Neuronal stem cell (in vitro differentiated cells): ENCODE results near the gene SYT5.
"Not testable (repeated sequence)": the region's sequence is repeated elsewhere in the genome, so short reads cannot be mapped to it uniquely, and the experiment has no call there.

Experiments used
- DNase-seq: peaks from one replicate; pipeline ENCODE4 v3.0.0-alpha.2; 2013; ENCODE audit warnings: low spot score
- H2AFZ ChIP-seq: one replicate; pipeline ENCODE4 v1.6.1; 2013; ENCODE audit warnings: mild to moderate bottlenecking, low read length, inconsistent platforms
- H2AK5ac ChIP-seq: 2 replicates; pipeline ENCODE4 v1.6.1; 2013; ENCODE audit warnings: low read depth, mild to moderate bottlenecking, inconsistent platforms, low read length, moderate library complexity, mixed read lengths
- H2BK120ac ChIP-seq: 2 replicates; pipeline ENCODE4 v1.6.1; 2013; ENCODE audit warnings: low read depth, mild to moderate bottlenecking, inconsistent platforms, low read length, moderate library complexity, mixed read lengths
- H2BK12ac ChIP-seq: one replicate; pipeline ENCODE4 v1.6.1; 2013; ENCODE audit warnings: low read length, inconsistent platforms
- H2BK15ac ChIP-seq: 2 replicates; pipeline ENCODE4 v1.6.1; 2013; ENCODE audit warnings: mild to moderate bottlenecking, low read length, inconsistent platforms, mixed read lengths
- H2BK5ac ChIP-seq: one replicate; pipeline ENCODE4 v1.6.1; 2013; ENCODE audit warnings: inconsistent platforms, mild to moderate bottlenecking, low read length, moderate library complexity
- H3K14ac ChIP-seq: one replicate; pipeline ENCODE4 v1.6.1; 2013; ENCODE audit warnings: low read length, inconsistent platforms
- H3K18ac ChIP-seq: 2 replicates; pipeline ENCODE4 v1.6.1; 2013; ENCODE audit warnings: low read length, inconsistent platforms
- H3K23ac ChIP-seq: 2 replicates; pipeline ENCODE4 v1.6.1; 2013; ENCODE audit warnings: low read depth, mild to moderate bottlenecking, mixed read lengths, low read length, inconsistent platforms; ENCODE audit not compliant: poor library complexity
- H3K27ac ChIP-seq: replicated peaks from 3 replicates; pipeline ENCODE4 v1.5.1; 2013; ENCODE audit warnings: low read length, inconsistent platforms
- H3K27me3 ChIP-seq, 3 experiments: 2 replicates each; pipeline ENCODE4 v1.6.1; 2013; ENCODE audit warnings: low read length in 3 of 3, mild to moderate bottlenecking in 2 of 3, inconsistent platforms in 1 of 3, low read depth in 1 of 3, mixed read lengths in 1 of 3, moderate library complexity in 1 of 3; ENCODE audit not compliant: control insufficient read depth in 3 of 3, insufficient read depth in 3 of 3
- H3K36me3 ChIP-seq, 2 donors: replicated peaks in 1 of 2; 2 replicates each; pipeline ENCODE4 v1.6.1; 2013; ENCODE audit warnings: low read length in 2 of 2; ENCODE audit not compliant: control insufficient read depth in 2 of 2, insufficient read depth in 2 of 2
- H3K4ac ChIP-seq: 2 replicates; pipeline ENCODE4 v1.6.1; 2013; ENCODE audit warnings: inconsistent platforms, mild to moderate bottlenecking, low read length, moderate library complexity
- H3K4me1 ChIP-seq, 2 donors: 1 replicate in 1 of 2; 2 replicates in 1 of 2; pipeline ENCODE4 v1.6.1; 2013; ENCODE audit warnings: low read length in 2 of 2, low read depth in 1 of 2; ENCODE audit not compliant: control insufficient read depth in 2 of 2, insufficient read depth in 1 of 2
- H3K4me2 ChIP-seq: one replicate; pipeline ENCODE4 v1.6.1; 2013; ENCODE audit warnings: mild to moderate bottlenecking, low read length, inconsistent platforms; ENCODE audit not compliant: insufficient read depth, poor library complexity, severe bottlenecking
- H3K4me3 ChIP-seq, 2 donors: 2 replicates each; pipeline ENCODE4 v1.5.1; 2013; ENCODE audit warnings: low read length in 2 of 2, mild to moderate bottlenecking in 2 of 2, inconsistent platforms in 1 of 2, moderate library complexity in 1 of 2
- H3K79me1 ChIP-seq: one replicate; pipeline ENCODE4 v1.6.1; 2013; ENCODE audit warnings: low read depth, mild to moderate bottlenecking, inconsistent platforms, low read length, moderate library complexity
- H3K9ac ChIP-seq: one replicate; pipeline ENCODE4 v1.6.1; 2013; ENCODE audit warnings: mild to moderate bottlenecking, low read depth, low read length, inconsistent platforms; ENCODE audit not compliant: poor library complexity
- H3K9me3 ChIP-seq, 2 donors: replicated peaks in 1 of 2; 2 replicates each; pipeline versions ENCODE3 to v1.6.1; 2013; ENCODE audit warnings: low read length in 2 of 2, mild to moderate bottlenecking in 2 of 2, inconsistent platforms in 1 of 2, low read depth in 1 of 2, mixed read lengths in 1 of 2, moderate library complexity in 1 of 2; ENCODE audit not compliant: control insufficient read depth in 2 of 2, insufficient read depth in 1 of 2
- H4K8ac ChIP-seq: one replicate; pipeline ENCODE4 v1.6.1; 2013; ENCODE audit warnings: low read depth, mild to moderate bottlenecking, inconsistent platforms, low read length, moderate library complexity
- H4K91ac ChIP-seq: one replicate; pipeline ENCODE4 v1.6.1; 2013; ENCODE audit warnings: low read length, low read depth, mild to moderate bottlenecking, inconsistent platforms; ENCODE audit not compliant: poor library complexity
- WGBS, 2 donors: extraction: QIAGEN DNeasy Blood & Tissue Kit; methylation state at CpG; one replicate each; pipeline ENCODE4 v1.1.7; 2013; ENCODE audit warnings: missing lambda C conversion rate in 2 of 2, mixed read lengths in 1 of 2; ENCODE audit not compliant: insufficient read length in 2 of 2, insufficient replicate concordance in 1 of 2; ENCODE audit errors: extremely low coverage in 2 of 2; 5-methylcytosine and 5-hydroxymethylcytosine counted together

The SYT5 gene

GRCh38 chr19:55156202-55157063 lies 23.7 kb downstream of the SYT5 start:
- H3K18ac ChIP-seq: peak overlapping the region; percentile 98
- H3K9me3 ChIP-seq: peaks cover 0 to 4% of the 10 kb centered on the region in 2 donors
- H3K23ac ChIP-seq: no peak overlapping the region
- no peak overlapping the region for H4K8ac ChIP-seq
- H3K36me3 ChIP-seq: no peaks in the 10 kb centered on the region
- H3K4ac ChIP-seq: no peak overlapping the region
- H3K4me1 ChIP-seq: peaks cover 4 to 7% of the 10 kb centered on the region in 2 donors
- H2BK15ac ChIP-seq: peak overlapping the region; percentile 100
- no peak overlapping the region for H2AK5ac ChIP-seq
- peak overlapping the region; percentile 6 for H3K14ac ChIP-seq
- peak overlapping the region; percentile 87 for H2BK5ac ChIP-seq
- H2BK12ac ChIP-seq: no peak overlapping the region
- peak overlapping the region; percentile 47 to 79 for H3K4me3 ChIP-seq
- no CpG with 5 or more reads among the region's 52 CpGs for WGBS, 2 donors
- DNase-seq: peak; percentile 91
- peak overlapping the region; percentile 66 for H3K4me2 ChIP-seq
- peak overlapping the region; percentile 95 for H2AFZ ChIP-seq
- peak overlapping the region; percentile 77 for H3K9ac ChIP-seq
- peaks cover 3 to 23% (median 13%) of the 10 kb centered on the region in 3 experiments for H3K27me3 ChIP-seq
- H3K79me1 ChIP-seq: no peaks in the 10 kb centered on the region
- H2BK120ac ChIP-seq: no peak overlapping the region
- H3K27ac ChIP-seq: peak overlapping the region; percentile 8
- H4K91ac ChIP-seq: peak overlapping the region; percentile 85

- H3K9me3 ChIP-seq, H2BK15ac ChIP-seq, H3K79me1 ChIP-seq, H3K14ac ChIP-seq, H3K4ac ChIP-seq, H2BK120ac ChIP-seq, DNase-seq, H2BK12ac ChIP-seq, H3K36me3 ChIP-seq, H3K4me1 ChIP-seq, H2AK5ac ChIP-seq, H4K8ac ChIP-seq, H4K91ac ChIP-seq, H3K23ac ChIP-seq: not testable (repeated sequence)
- peaks cover 0 to 19% (median 7%) of the 10 kb centered on the region in 3 experiments for H3K27me3 ChIP-seq
- WGBS, 2 donors: no CpG with 5 or more reads among the region's 5 CpGs
- peak overlapping the region; percentile 66 for H3K4me2 ChIP-seq
- peak overlapping the region; percentile 47 to 79 for H3K4me3 ChIP-seq
- peak overlapping the region; percentile 95 for H2AFZ ChIP-seq
- peak overlapping the region; percentile 22 for H3K9ac ChIP-seq
- H2BK5ac ChIP-seq: peak overlapping the region; percentile 14
- peak overlapping the region; percentile 22 for H3K18ac ChIP-seq
- peak overlapping the region; percentile 8 for H3K27ac ChIP-seq
Measured at GRCh38 chr19:55155784-55156183, 24.3 kb downstream of the SYT5 start.

DNA sequence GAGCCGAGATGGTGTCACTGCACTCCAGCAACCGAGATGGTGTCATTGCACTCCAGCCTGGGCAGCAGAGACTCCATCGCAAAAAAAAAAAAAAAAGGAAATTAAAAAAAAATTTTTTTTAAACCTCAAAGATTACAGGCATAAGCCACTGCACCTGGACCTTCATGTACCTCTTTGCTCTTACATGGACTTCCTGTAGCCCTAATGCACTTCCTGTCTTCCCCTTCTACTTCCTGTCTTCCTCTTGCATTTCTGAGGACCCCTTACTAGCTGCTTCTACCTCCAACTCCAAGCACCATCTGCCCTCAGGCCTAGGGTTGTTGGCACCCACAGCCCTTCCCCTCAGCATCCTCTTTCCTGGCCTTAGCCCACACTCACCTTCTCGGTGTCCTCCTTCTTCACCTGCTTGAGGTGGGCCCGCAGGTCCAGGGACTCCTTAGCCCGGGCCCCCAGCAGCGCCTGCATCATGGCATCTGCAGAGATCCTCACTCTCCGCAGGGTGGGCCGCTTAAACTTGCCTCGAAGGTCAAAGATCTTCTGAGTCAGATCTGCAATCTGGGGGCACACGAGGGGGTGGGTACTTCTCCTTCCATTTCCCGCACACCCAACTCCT lies 26.3 kb downstream of the SYT5 start:
- no peak overlapping the region for H2AFZ ChIP-seq
- H3K23ac ChIP-seq: no peak overlapping the region
- no peak overlapping the region for H2BK15ac ChIP-seq
- H4K8ac ChIP-seq: no peak overlapping the region
- peak overlapping the region; percentile 12 for H3K9ac ChIP-seq
- peaks cover 5 to 13% of the 10 kb centered on the region in 2 donors for H3K4me1 ChIP-seq
- no peak overlapping the region for H2AK5ac ChIP-seq
- H3K18ac ChIP-seq: no peak overlapping the region
- no peak overlapping the region for H3K4me3 ChIP-seq
- no peak overlapping the region for H3K4ac ChIP-seq
- H2BK12ac ChIP-seq: no peak overlapping the region
- WGBS, 2 donors: no CpG with 5 or more reads among the region's 12 CpGs
- no peak overlapping the region for H3K14ac ChIP-seq
- H3K9me3 ChIP-seq: peaks cover 0 to 2% of the 10 kb centered on the region in 2 donors
- no peak overlapping the region for H3K4me2 ChIP-seq
- H2BK5ac ChIP-seq: no peak overlapping the region
- no peak overlapping the region for H4K91ac ChIP-seq
- peaks cover 0 to 27% (median 7%) of the 10 kb centered on the region in 3 experiments for H3K27me3 ChIP-seq
- H3K79me1 ChIP-seq: no peaks in the 10 kb centered on the region
- no peak overlapping the region for H3K27ac ChIP-seq
- H3K36me3 ChIP-seq: no peaks in the 10 kb centered on the region
- H2BK120ac ChIP-seq: no peak overlapping the region
- no peak for DNase-seq

GRCh38 chr19:55152017-55152416 lies 28.1 kb downstream of the SYT5 start:
- Histone ChIP-seq H2BK15ac (no peak overlapping the region), H2AFZ (peak overlapping the region; percentile 67), H2BK120ac (no peak overlapping the region), H3K4me2 (no peak overlapping the region), H4K8ac (no peak overlapping the region), H3K18ac (no peak overlapping the region), H3K79me1 (no peaks in the 10 kb centered on the region), H3K23ac (no peak overlapping the region), H3K14ac (no peak overlapping the region), H3K9me3 (peaks cover 0 to 2% of the 10 kb centered on the region in 2 donors), H3K27me3 (peaks cover 0 to 29% (median 3%) of the 10 kb centered on the region in 3 experiments), H2BK12ac (no peak overlapping the region), H3K4me3 (no peak overlapping the region), H3K27ac (no peak overlapping the region), H4K91ac (no peak overlapping the region), H3K4me1 (peaks cover 8 to 25% of the 10 kb centered on the region in 2 donors), H2BK5ac (no peak overlapping the region), H3K9ac (no peak overlapping the region), H2AK5ac (no peak overlapping the region), H3K4ac (no peak overlapping the region), H3K36me3 (no peaks in the 10 kb centered on the region)
- DNase-seq: no peak
